B cell (primary cell): Measurements from ENCODE around the gene PNLIPRP1. TPM values are rescaled to one million over a fixed set of nuclear protein-coding genes. Genes with fewer than 3 reads are reported as not detected.

Source experiments
- ATAC-seq: fragments of 200-7000 bp; cut with Tn5 transposase; one replicate; pipeline ENCODE4 v1.10.0; 2021; ENCODE audit warnings: low read depth, mild to moderate bottlenecking, moderate number of reproducible peaks, moderate library complexity
- CTCF ChIA-PET: fragments of 350-600 bp; sonication (Branson Sonifier 250); formaldehyde crosslinking; loops from one replicate; lab custom pipeline; 2021; ENCODE audit warnings: antibody characterized with exemption, inconsistent platforms; lab: Charles Lee
- POLR2A ChIA-PET: fragments of 350-600 bp; sonication (Branson Sonifier 250); formaldehyde crosslinking; loops from one replicate; lab custom pipeline; 2021; ENCODE audit warnings: antibody characterized with exemption; lab: Charles Lee
- DNase-seq: peaks from one replicate; pipeline ENCODE4 v3.0.0; 2013
- H2AFZ ChIP-seq: 2 replicates; pipeline ENCODE4 v1.6.1; 2012; ENCODE audit warnings: mild to moderate bottlenecking, low read depth, low read length; ENCODE audit not compliant: insufficient read depth, poor library complexity, severe bottlenecking
- H3K27ac ChIP-seq, 2 donors: 1 replicate in 1 of 2; 2 replicates in 1 of 2; pipeline ENCODE4 v1.5.1; 2012 to 2013; ENCODE audit warnings: low read length in 2 of 2, mild to moderate bottlenecking in 2 of 2, moderate library complexity in 1 of 2
- H3K27me3 ChIP-seq, 4 experiments: fragments of 200-600 bp in 1 of 4; sonication (generic) in 1 of 4; replicated peaks in 1 of 4; 1 replicate in 2 of 4; 2 replicates in 2 of 4; pipeline versions ENCODE4 v1.6.1 to v1.7.0; 2013 to 2016; ENCODE audit warnings: low read length in 3 of 4, mild to moderate bottlenecking in 2 of 4, mixed read lengths in 1 of 4, moderate library complexity in 1 of 4; ENCODE audit not compliant: insufficient read depth in 4 of 4, control insufficient read depth in 3 of 4; ENCODE audit errors: control extremely low read depth in 1 of 4
- H3K36me3 ChIP-seq, 2 experiments: replicated peaks in 1 of 2; 1 replicate in 1 of 2; 2 replicates in 1 of 2; pipeline versions ENCODE4 v1.6.1 to v1.7.1; 2013; ENCODE audit warnings: low read length in 1 of 2; ENCODE audit not compliant: insufficient read depth in 2 of 2, control insufficient read depth in 1 of 2; ENCODE audit errors: control extremely low read depth in 1 of 2, extremely low read depth in 1 of 2
- H3K4me1 ChIP-seq, 2 donors: fragments of 200-600 bp in 1 of 2; sonication (generic) in 1 of 2; 1 replicate in 1 of 2; 2 replicates in 1 of 2; pipeline versions ENCODE4 v1.5.1 to v1.6.1; 2013 to 2017; ENCODE audit warnings: low read length in 2 of 2; ENCODE audit not compliant: control insufficient read depth in 2 of 2, insufficient read depth in 2 of 2
- H3K4me2 ChIP-seq: replicated peaks from 2 replicates; pipeline ENCODE3; 2012; ENCODE audit warnings: mild to moderate bottlenecking, low read depth, low read length; ENCODE audit not compliant: poor library complexity, severe bottlenecking
- H3K4me3 ChIP-seq, 5 experiments: fragments of 200-600 bp in 1 of 5; sonication (generic) in 1 of 5; 1 replicate in 3 of 5; 2 replicates in 2 of 5; pipeline versions ENCODE4 v1.5.1 to v1.7.0; 2011 to 2016; ENCODE audit warnings: low read length in 4 of 5, mild to moderate bottlenecking in 4 of 5, low read depth in 2 of 5, control low read depth in 1 of 5, moderate library complexity in 1 of 5; ENCODE audit not compliant: insufficient read depth in 1 of 5; ENCODE audit errors: control extremely low read depth in 1 of 5, extremely low read depth in 1 of 5
- H3K79me2 ChIP-seq: fragments of 200-600 bp; sonication (generic); one replicate; pipeline ENCODE4 v1.6.0; 2016; ENCODE audit warnings: low read length; ENCODE audit not compliant: control insufficient read depth, insufficient read depth
- H3K9ac ChIP-seq: fragments of 200-600 bp; sonication (generic); 2 replicates; pipeline ENCODE4 v1.6.1; 2017; ENCODE audit warnings: mild to moderate bottlenecking, low read length, moderate library complexity
- H3K9me3 ChIP-seq, 3 donors: one replicate each; pipeline versions ENCODE4 v1.6.1 to v1.7.1; 2013; ENCODE audit warnings: low read length in 2 of 3; ENCODE audit not compliant: control insufficient read depth in 2 of 3, insufficient read depth in 1 of 3; ENCODE audit errors: control extremely low read depth in 1 of 3
- H4K20me1 ChIP-seq: 2 replicates; pipeline ENCODE4 v1.6.0; 2012; ENCODE audit warnings: mild to moderate bottlenecking, low read length; ENCODE audit not compliant: insufficient read depth, control insufficient read depth, poor library complexity, severe bottlenecking
- H3K27ac Mint-ChIP-seq: one replicate; pipeline ENCODE4 v1.8.0; 2021; ENCODE audit warnings: mixed read lengths
- H3K27me3 Mint-ChIP-seq: one replicate; pipeline ENCODE4 v1.8.0; 2021; ENCODE audit warnings: mixed read lengths
- H3K4me1 Mint-ChIP-seq: one replicate; pipeline ENCODE4 v1.8.0; 2021; ENCODE audit warnings: mixed read lengths
- H3K4me3 Mint-ChIP-seq: one replicate; pipeline ENCODE4 v1.8.0; 2021; ENCODE audit warnings: mixed read lengths
- H3K9me3 Mint-ChIP-seq: one replicate; pipeline ENCODE4 v1.8.0; 2022; ENCODE audit warnings: mixed read lengths; ENCODE audit not compliant: insufficient read depth
- CTCF ChIP-seq: fragments of 200-600 bp; IDR thresholded peaks from one replicate; pipeline ENCODE4 v1.8.0; 2022; ENCODE audit warnings: antibody characterized with exemption, mild to moderate bottlenecking
- EZH2 ChIP-seq: IDR thresholded peaks from 2 replicates; pipeline ENCODE4 v1.6.1; 2012; ENCODE audit warnings: borderline replicate concordance, low read depth, mild to moderate bottlenecking, moderate library complexity, low read length; ENCODE audit not compliant: insufficient read depth, poor library complexity, severe bottlenecking
- WGBS: methylation state at CpG from one replicate; pipeline ENCODE4 v1.1.5; 2013; ENCODE audit warnings: missing lambda C conversion rate; ENCODE audit not compliant: insufficient coverage; 5-methylcytosine and 5-hydroxymethylcytosine counted together
- intact Hi-C: fragments of 100-400 bp; cut with micrococcal nuclease; formaldehyde crosslinking; loops from one replicate; pipeline ENCODE4 v1.10.0; 2022
- polyA plus RNA-seq: library from polyadenylated mRNA; depleted of rRNA; stranded (reverse); fragments of >200 nt; gene quantifications from 2 replicates; pipeline ENCODE4 v1.2.3, GENCODE V29; 2012
- total RNA-seq, 2 donors: library from RNA; stranded (reverse); fragments of 120-200 nt in 1 of 2; gene quantifications; 1 replicate in 1 of 2; 2 replicates in 1 of 2; pipeline versions ENCODE4 v1.2.3 to v1.2.4, GENCODE V29; 2013 to 2022

Gene PNLIPRP1
- total and polyA plus RNA-seq, 2 donors (not counting 1 experiment from before 2014, with no cell fraction given): not detected

- Mint-ChIP-seq H3K27ac (no peak overlapping the region), H3K9me3 (no peaks in the 10 kb centered on the region), H3K27me3 (peaks cover 5% of the 10 kb centered on the region), H3K4me3 (no peak overlapping the region), H3K4me1 (no peaks in the 10 kb centered on the region)
- intact Hi-C loops: no loop called here
- 53% methylated on average over 2 of the region's 2 CpGs for WGBS
- H3K9ac ChIP-seq: no peak overlapping the region
- DNase-seq: no peak
- H3K27ac ChIP-seq: no peak overlapping the region
- TF ChIP-seq CTCF: no peak
- TF ChIP-seq EZH2: no peak
- H3K4me3 ChIP-seq: no peak overlapping the region
- no peaks in the 10 kb centered on the region for H3K79me2 ChIP-seq
- ChIA-PET CTCF (no interaction called here), POLR2A (no interaction called here)
- no peaks in the 10 kb centered on the region for H4K20me1 ChIP-seq
- no peak for ATAC-seq
- peaks cover 0 to 3% (median 0%) of the 10 kb centered on the region in 4 experiments for H3K27me3 ChIP-seq
- no peaks in the 10 kb centered on the region for H3K36me3 ChIP-seq
- H3K4me2 ChIP-seq: no peak overlapping the region
- no peak overlapping the region for H2AFZ ChIP-seq
- no peaks in the 10 kb centered on the region for H3K4me1 ChIP-seq
- peaks cover 0 to 2% (median 0%) of the 10 kb centered on the region in 3 donors for H3K9me3 ChIP-seq
Observed at GRCh38 chr10:116614796-116615195, 24.0 kb downstream of the PNLIPRP1 start.

DNA sequence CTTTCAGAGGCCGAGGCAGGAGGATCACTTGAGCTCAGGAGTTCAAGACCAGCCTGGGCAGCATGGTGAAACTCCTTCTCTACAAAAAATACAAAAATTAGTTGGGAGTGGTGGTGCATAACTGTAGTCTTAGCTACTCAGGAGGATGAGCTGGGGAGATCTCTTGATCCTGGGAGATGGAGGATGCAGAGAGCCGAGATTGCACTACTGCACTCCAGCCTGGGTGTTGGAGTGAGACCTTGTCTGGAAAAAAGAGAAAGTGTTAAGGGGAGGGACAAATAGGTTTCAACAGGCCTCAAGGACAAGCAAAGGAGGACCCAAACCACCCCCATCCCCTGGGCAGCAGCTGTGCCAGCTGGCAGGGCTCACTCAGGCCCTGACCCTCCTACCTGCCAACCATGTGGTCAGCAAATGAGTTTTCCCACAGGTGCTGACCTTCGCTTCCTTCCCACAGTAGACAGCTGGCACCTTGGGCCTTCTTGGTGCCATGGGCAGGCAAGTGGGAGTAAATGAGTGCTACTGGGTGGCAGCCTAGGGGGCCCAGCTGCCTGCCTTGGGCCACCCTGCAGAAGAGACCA is 24.5 kb downstream of the PNLIPRP1 start:
- no peak for TF ChIP-seq EZH2
- TF ChIP-seq CTCF: no peak
- Mint-ChIP-seq H3K9me3 (no peaks in the 10 kb centered on the region), H3K4me1 (no peaks in the 10 kb centered on the region), H3K27me3 (peaks cover 5% of the 10 kb centered on the region), H3K27ac (no peak overlapping the region), H3K4me3 (no peak overlapping the region)
- Histone ChIP-seq H3K9me3 (no peaks in the 10 kb centered on the region), H3K9ac (no peak overlapping the region), H3K4me2 (no peak overlapping the region), H3K36me3 (no peaks in the 10 kb centered on the region), H4K20me1 (no peaks in the 10 kb centered on the region), H3K4me1 (no peaks in the 10 kb centered on the region), H3K4me3 (no peak overlapping the region), H3K27me3 (peaks cover 0 to 3% (median 0%) of the 10 kb centered on the region in 4 experiments), H3K79me2 (no peaks in the 10 kb centered on the region), H3K27ac (no peak overlapping the region), H2AFZ (no peak overlapping the region)
- DNase-seq: no peak
- WGBS: 92% methylated on average over 2 of the region's 3 CpGs
- intact Hi-C loops: no loop called here
- POLR2A ChIA-PET: no interaction called here
- CTCF ChIA-PET: no interaction called here
- ATAC-seq: no peak
